NCI-H774 (cell line): ENCODE results near the gene TSPAN9.
"Not testable (repeated sequence)": the region's sequence is repeated elsewhere in the genome, so short reads cannot be mapped to it uniquely, and the experiment has no call there.

Experiments used
- DNase-seq: peaks from one replicate; lab custom pipeline; 2025; lab: John Stamatoyannopoulos, UW

The TSPAN9 gene

DNA sequence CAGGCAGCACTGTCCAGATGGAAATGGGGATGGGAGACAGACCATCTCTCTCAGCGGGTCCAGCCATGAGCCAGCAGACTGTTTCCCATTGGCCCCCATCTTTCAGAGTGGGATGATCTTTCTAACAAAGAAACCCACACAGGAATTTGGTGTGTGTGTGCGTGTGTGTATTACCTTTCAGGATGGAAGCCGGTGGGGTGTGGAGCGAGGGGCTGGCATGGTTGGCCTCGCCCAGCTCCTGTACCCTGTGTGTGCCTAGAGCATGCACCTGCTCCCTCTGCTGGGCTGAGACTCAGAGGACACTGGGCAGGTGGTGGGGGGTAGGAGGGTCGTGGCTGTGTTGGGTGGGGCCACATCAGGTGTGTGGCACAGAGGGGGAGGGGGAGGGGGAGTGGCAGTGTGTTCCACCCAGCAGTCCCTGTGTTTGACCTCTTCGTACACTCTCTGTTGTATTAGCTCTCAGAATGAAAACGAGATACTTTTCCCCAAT is 33.0 kb upstream of the TSPAN9 start:
- no peak for DNase-seq

- DNase-seq: no peak
Observed at GRCh38 chr12:3045494-3045893, 31.7 kb upstream of the TSPAN9 start.

DNA sequence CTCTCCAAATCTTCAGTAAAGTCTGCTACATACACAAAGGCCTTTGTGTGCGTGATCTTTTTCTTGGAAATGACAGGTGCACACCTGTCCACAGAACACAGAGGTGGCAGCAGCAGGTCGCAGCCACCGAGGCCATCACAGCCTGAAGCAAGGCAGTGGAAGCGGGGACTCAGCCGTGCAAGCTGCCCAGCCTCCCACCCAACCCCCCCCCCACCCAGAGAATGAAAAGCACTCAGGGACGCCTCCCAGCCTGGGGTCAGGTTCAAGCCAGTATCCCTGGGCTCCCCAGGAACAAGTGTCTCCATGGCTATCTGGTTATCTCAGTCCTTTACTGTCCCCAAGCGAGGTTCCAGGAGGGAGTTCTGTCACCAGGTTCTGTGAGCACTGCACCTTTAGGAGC is 31.2 kb upstream of the TSPAN9 start:
- DNase-seq: no peak

DNA sequence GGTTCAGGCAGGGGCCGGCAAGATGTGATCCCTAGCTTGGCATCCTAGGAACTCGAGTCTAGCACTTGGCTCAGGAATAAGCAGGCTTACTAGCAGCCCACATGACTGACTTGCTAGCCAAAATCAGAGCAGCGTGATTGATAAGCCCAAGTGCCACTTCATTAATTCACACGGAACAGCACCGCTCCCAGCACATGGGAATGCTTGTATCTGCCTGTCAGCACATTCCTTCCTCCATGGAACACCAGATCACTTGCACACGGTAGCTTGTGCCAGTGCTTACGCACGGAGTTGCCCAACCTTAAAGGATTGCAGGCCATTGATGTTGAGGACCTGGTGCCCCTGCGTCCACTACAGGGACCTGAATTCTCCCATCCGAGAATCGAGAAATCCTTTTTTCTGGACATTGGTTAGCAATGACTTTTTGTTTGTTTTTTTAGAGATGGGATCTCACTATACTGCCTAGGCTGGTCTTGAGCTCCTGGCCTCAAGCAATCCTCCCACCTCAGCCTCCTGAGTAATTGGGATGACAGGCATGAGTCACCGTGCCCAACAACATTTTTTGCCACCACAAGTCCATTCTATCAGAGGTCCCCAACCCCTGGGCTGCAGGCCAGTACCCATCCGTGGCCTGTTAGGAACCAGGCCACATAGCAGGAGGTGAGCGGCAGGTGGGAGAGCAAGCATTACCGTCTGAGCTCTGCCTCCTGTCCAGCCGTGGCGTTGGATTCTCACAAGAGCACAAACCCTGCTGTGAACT is 30.6 kb upstream of the TSPAN9 start:
- no peak for DNase-seq

- DNase-seq: peak; percentile 26
Observed at GRCh38 chr12:3047961-3048360, 29.2 kb upstream of the TSPAN9 start.

DNA sequence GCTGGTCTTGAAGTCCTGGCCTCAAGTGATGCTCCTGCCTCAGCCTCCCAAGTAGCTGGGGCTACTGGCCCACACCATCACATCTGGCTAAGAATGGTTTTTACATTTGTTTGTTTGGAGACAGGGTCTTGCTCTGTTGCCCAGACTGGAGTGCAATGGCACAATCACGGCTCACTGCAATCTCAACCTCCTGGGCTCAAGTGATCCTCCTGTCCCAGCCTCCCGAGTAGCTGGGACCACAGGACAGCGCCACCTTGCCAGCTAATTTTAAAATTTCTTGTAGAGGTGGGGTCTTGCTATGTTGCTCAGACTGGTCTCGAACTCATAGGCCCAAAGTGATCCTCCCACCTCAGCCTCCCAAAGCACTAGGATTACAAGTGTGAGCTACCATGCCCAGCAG is 28.6 kb upstream of the TSPAN9 start:
- no peak for DNase-seq

DNA sequence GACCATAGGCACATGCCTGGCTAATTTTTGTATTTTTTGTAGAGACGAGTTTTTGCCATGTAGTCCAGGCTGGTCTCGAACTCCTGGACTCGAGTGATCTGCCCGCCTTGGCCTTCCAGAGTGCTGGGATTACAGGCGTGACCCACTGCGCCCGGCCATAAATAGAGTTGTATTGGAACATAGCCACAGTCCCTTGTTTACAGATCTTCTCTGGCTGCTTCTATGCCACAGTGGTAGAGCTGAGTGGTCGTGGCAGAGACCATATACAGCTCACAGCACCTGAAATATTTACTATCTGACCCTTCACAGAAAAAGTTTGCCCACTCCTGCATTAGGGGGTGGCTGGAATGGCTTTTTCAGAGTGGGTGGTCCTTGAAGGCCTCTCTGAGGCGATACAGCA is 28.0 kb upstream of the TSPAN9 start:
- DNase-seq: no peak

DNA sequence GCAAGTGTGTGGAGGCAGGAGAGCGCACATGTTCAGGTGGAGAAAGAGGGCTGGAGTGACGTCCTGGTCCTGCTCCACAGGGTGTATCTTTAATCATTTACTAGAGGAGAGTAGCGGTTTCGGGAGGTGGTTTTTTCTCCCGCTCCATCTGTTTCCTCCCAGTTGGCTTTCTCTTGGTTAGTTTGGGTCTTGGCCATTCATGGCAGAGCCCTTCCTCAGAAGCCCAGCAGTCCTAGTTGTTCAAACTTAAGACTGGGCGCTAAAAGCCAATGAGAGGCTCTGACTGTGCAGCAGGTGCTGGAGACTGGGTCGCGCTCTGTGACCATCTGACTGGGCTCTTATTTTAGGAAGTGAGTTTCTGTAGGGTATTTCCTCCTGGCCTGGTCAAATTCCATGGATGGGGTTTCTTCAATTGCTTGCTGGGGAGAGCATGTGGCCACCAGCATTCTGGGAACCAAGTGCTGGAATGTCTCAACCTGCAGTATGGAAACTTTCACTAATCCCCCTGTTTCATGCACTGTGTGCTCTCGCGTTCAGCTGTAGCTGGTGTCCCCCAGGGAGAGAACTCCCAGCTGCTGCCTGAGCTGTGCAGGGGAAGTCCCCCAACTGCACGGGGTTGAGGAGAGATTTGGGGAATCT is 27.4 kb upstream of the TSPAN9 start:
- no peak for DNase-seq

DNA sequence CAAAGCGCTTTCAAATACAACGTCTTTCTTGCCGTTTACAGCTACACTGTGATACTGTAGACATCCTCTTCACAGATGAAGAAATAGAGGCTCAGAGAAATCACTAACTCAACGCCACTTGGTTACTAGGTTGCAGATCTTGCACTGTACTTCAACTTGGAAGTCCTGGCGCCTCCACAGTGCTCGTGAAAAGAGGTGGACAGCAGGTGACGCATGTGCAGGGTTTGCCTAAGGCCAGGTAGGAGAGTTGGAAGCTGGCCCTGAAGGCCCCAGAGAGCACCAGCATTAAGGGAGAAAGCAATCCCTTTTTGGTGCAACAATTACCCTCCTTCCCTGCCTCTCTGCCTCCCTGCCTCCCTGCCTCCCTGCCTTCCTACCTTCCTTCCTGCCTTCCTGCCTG is 22.8 kb upstream of the TSPAN9 start:
- DNase-seq: no peak

GRCh38 chr12:3055026-3055703 is 22.0 kb upstream of the TSPAN9 start:
- DNase-seq: no peak

DNA sequence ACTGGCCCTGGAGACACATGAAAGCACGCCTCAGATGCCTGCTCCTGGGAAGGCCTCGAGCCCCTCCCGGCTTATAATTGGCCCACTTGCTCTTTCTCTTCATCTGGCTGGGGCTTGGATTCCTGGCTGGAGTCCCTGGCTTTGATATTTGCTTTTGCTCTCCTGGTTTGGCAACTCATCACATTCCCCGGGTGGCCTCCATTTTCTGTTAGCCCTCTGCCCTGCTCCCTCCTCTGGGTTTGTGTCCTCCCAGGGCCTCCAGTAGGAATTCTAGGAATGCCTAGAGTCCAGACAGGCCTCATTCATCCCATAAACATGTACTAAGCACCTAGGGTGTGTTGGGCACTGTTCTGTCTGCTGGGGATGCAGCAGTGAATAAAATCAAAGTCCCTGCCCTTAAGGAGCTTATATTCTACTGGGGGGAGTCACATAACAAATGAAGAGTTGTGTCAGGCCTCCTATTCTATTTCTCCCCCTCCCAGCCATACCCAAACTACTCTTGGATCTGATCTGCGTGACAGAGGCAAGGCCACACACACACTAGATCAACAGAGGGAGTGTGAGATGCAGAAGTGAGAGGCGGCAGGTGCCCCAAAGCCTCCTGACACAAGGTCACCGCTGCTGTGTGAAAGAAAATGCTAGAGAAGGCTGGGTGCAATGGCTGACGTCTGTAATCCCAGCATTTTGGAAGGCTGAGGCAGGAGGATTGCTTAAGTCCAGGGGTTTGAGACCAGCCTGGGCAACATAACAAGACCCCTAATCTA is 21.3 kb upstream of the TSPAN9 start:
- no peak for DNase-seq

DNA sequence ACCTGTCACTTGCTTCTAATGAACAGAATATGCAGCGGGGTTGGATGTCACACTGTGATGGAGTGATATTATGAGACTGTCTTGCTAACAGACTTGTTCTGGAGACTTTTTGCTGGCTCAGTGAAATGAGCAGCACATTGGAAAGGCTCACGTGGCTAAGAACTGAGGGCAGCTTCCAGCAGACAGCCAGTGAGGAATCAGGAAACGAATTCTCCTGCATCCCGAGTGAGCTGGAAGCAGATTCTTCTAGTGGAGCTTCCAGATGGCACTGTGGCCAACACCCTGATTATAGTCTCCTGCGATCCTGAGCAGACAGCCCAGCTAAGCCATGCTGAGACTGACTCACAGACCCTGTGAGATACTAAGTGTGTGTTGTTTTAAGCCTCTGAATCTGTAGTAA is 16.1 kb upstream of the TSPAN9 start:
- no peak for DNase-seq

- DNase-seq: no peak
Observed at GRCh38 chr12:3061501-3062215, 15.5 kb upstream of the TSPAN9 start.

DNA sequence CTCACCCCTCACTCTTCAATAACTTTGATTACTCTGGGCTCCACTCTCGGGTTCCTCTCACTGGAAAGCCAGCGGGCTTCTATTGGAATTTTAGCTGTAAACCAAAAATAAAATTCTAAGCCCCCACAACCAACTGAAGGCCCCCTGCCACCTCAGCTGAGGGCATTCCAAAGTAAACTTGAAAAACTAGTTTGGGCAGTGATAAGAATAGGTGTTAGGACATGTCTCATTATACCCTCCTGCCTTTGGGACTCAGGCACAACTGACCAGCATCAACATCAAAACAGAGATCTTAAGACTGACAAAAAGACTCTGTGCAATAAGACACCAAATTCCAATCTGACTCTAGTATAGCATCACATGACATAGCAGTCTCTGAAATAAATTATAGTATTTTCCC is 11.9 kb upstream of the TSPAN9 start:
- DNase-seq: no peak

- not testable (repeated sequence) for DNase-seq
Observed at GRCh38 chr12:3065846-3066245, 11.3 kb upstream of the TSPAN9 start.

GRCh38 chr12:3069714-3070113 is 7.5 kb upstream of the TSPAN9 start:
- DNase-seq: no peak

GRCh38 chr12:3071107-3071506 is 6.1 kb upstream of the TSPAN9 start:
- DNase-seq: peak; percentile 84

GRCh38 chr12:3071710-3072109 is 5.5 kb upstream of the TSPAN9 start:
- no peak for DNase-seq

DNA sequence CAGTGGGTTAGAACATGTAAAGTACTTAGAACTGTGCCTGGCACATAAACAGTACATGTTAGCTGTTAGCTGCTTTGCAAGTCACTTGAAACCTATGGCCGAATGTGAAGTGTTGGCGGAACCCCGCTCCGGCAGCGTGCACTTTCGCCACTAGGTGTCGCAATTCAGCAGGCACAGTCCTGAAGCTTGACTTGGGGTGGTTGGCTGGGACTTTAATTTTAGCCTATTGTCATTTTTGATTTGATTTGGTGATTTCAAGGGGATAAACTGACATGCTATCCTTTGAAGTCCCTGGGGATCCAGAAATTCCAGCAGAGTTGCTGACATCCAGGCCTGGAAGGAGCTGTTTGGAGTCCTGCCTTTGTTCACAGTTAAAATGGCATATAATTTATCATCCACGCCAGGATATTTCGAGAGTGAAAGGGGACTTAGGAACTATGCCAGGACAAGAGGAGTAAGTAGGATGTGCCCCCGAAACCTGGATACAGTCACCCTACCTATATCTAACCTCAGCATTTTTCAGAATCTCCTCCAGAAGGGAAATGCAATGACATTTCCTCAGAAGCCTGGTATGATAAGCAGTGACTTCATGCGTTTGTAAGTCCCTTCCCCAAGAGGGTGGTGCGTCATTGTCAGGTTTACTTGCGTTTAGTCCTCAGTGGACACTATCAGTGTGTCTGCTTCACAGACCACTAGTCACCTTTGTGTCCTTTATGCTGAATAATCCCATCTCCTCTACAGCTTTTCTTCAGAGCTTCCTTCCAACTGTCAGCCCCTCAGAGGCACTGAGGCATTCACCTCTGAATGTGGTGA is 3.5 kb upstream of the TSPAN9 start:
- peak; percentile 82 for DNase-seq

DNA sequence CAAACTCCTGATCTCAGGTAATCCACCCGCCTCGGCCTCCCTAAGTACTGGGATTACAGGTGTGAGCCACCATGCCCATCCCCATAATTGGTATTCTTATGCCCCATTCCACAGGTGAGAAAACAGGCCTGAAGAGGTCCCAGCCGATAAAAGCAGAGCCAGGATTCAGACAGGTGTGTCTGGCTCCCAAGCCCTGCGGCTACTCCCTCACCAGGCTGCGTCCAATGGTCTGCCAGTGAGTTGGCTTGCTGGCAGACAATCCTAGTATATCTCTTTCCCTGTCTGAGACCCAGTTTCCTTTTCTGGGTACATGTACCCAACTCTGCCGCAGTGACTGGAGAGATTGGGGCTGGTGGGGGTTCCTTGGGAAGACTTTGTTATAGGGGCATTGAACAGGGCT is 1.9 kb upstream of the TSPAN9 start:
- no peak for DNase-seq

- DNase-seq: no peak
Observed at GRCh38 chr12:3077572-3078081, 448 bp downstream of the TSPAN9 start.
